H1 (cell line): ENCODE data around the gene ANKS1A. TPM values are rescaled to one million over a fixed set of nuclear protein-coding genes. Genes with fewer than 3 reads are reported as not detected.

Source experiments
- CTCF ChIA-PET: fragments of 300-600 bp; sonication (Branson Sonifier 250); formaldehyde crosslinking; loops from one replicate; lab custom pipeline; 2021; ENCODE audit not compliant: partially characterized antibody; lab: Charles Lee
- POLR2A ChIA-PET: fragments of 300-600 bp; sonication (Branson Sonifier 250); formaldehyde crosslinking; loops from one replicate; lab custom pipeline; 2021; ENCODE audit warnings: inconsistent platforms; ENCODE audit not compliant: partially characterized antibody; lab: Charles Lee
- DNase-seq, 2 experiments: peaks; one replicate each; pipeline versions ENCODE4 v3.0.0 to v3.0.0-alpha.2; 2010 to 2022; ENCODE audit warnings: low spot score in 2 of 2, low read depth in 1 of 2, mixed read lengths in 1 of 2
- FAIRE-seq: peaks from 2 replicates; lab custom pipeline; 2011; peaks lifted over from hg19 to GRCh38; lab: Jason Lieb, UNC
- H2AFZ ChIP-seq: 2 replicates; pipeline ENCODE4 v1.8.1; 2012; ENCODE audit warnings: low read length, inconsistent platforms
- H2AK5ac ChIP-seq: 2 replicates; pipeline ENCODE4 v1.6.1; 2013; ENCODE audit warnings: low read depth, low read length
- H2BK120ac ChIP-seq: replicated peaks from 2 replicates; pipeline ENCODE3; 2013; ENCODE audit warnings: low read depth, low read length, inconsistent platforms
- H2BK12ac ChIP-seq: 2 replicates; pipeline ENCODE4 v1.6.1; 2013; ENCODE audit warnings: low read depth, low read length
- H2BK15ac ChIP-seq: 2 replicates; pipeline ENCODE4 v1.6.1; 2013; ENCODE audit warnings: low read length
- H2BK20ac ChIP-seq: 2 replicates; pipeline ENCODE4 v1.6.1; 2013; ENCODE audit warnings: low read length
- H2BK5ac ChIP-seq: 2 replicates; pipeline ENCODE4 v1.6.1; 2013; ENCODE audit warnings: low read depth, low read length
- H3K14ac ChIP-seq: 2 replicates; pipeline ENCODE4 v1.6.1; 2013; ENCODE audit warnings: inconsistent platforms; ENCODE audit not compliant: insufficient read length
- H3K18ac ChIP-seq: 2 replicates; pipeline ENCODE4 v1.6.1; 2013; ENCODE audit warnings: low read length; ENCODE audit errors: extremely low read depth
- H3K23ac ChIP-seq: 2 replicates; pipeline ENCODE4 v1.6.1; 2013; ENCODE audit warnings: inconsistent platforms; ENCODE audit not compliant: insufficient read length
- H3K23me2 ChIP-seq: 2 replicates; pipeline ENCODE4 v1.6.1; 2013; ENCODE audit warnings: low read depth, low read length
- H3K27ac ChIP-seq: 2 replicates; pipeline ENCODE4 v1.6.1; 2011; ENCODE audit warnings: low read depth, low read length, inconsistent platforms
- H3K27me3 ChIP-seq, 4 experiments: replicated peaks in 1 of 4; 1 replicate in 1 of 4; 2 replicates in 3 of 4; pipeline versions ENCODE4 v1.6.1 to v1.8.1; 2011 to 2013; ENCODE audit warnings: low read length in 3 of 4, mild to moderate bottlenecking in 3 of 4, inconsistent platforms in 2 of 4, mixed read lengths in 2 of 4, moderate library complexity in 1 of 4; ENCODE audit not compliant: control insufficient read depth in 3 of 4, insufficient read depth in 3 of 4; ENCODE audit errors: extremely low read depth in 1 of 4
- H3K36me3 ChIP-seq, 4 experiments: 2 replicates each; pipeline versions ENCODE4 v1.6.1 to v1.8.1; 2011 to 2013; ENCODE audit warnings: mild to moderate bottlenecking in 4 of 4, low read length in 3 of 4, moderate library complexity in 2 of 4, control low read depth in 1 of 4, inconsistent platforms in 1 of 4; ENCODE audit not compliant: insufficient read depth in 4 of 4, control insufficient read depth in 2 of 4
- H3K4ac ChIP-seq: replicated peaks from 2 replicates; pipeline ENCODE3; 2013; ENCODE audit warnings: low read length, low read depth, mixed read lengths, inconsistent platforms; ENCODE audit not compliant: insufficient read length
- H3K4me1 ChIP-seq, 4 experiments: replicated peaks in 1 of 4; 1 replicate in 1 of 4; 2 replicates in 3 of 4; pipeline versions ENCODE4 v1.6.1 to v1.8.1; 2011 to 2013; ENCODE audit warnings: low read length in 3 of 4, inconsistent platforms in 2 of 4, mixed read lengths in 1 of 4; ENCODE audit not compliant: insufficient read depth in 4 of 4, control insufficient read depth in 3 of 4
- H3K4me2 ChIP-seq, 2 experiments: 2 replicates each; pipeline versions ENCODE4 v1.6.1 to v1.8.1; 2011 to 2013; ENCODE audit warnings: low read depth in 2 of 2, low read length in 2 of 2, control low read depth in 1 of 2, inconsistent platforms in 1 of 2, mild to moderate bottlenecking in 1 of 2; ENCODE audit not compliant: insufficient read depth in 1 of 2
- H3K4me3 ChIP-seq, 4 experiments: fragments of 200-600, 300-600 bp in 1 of 4; sonication (generic), shearing (Covaris generic), sonication (Bioruptor Twin) in 1 of 4; 2 replicates each; pipeline versions ENCODE4 v1.5.1 to v1.8.1; 2011 to 2016; ENCODE audit warnings: low read length in 4 of 4, low read depth in 3 of 4, control low read depth in 2 of 4, inconsistent platforms in 2 of 4, mild to moderate bottlenecking in 2 of 4, mixed read lengths in 1 of 4, moderate library complexity in 1 of 4; ENCODE audit not compliant: insufficient read depth in 2 of 4; ENCODE audit errors: extremely low read depth in 1 of 4
- H3K56ac ChIP-seq: replicated peaks from 2 replicates; pipeline ENCODE3; 2013; ENCODE audit warnings: low read depth, mild to moderate bottlenecking, mixed read lengths, low read length, inconsistent platforms; ENCODE audit not compliant: insufficient read length
- H3K79me1 ChIP-seq: 2 replicates; pipeline ENCODE4 v1.6.1; 2013; ENCODE audit warnings: low read depth, low read length, control low read depth
- H3K79me2 ChIP-seq, 2 experiments: 2 replicates each; pipeline versions ENCODE4 v1.6.1 to v1.8.1; 2012 to 2013; ENCODE audit warnings: low read length in 2 of 2, mild to moderate bottlenecking in 2 of 2, inconsistent platforms in 1 of 2; ENCODE audit not compliant: insufficient read depth in 2 of 2, control insufficient read depth in 1 of 2
- H3K9ac ChIP-seq, 4 experiments: replicated peaks in 1 of 4; 1 replicate in 1 of 4; 2 replicates in 3 of 4; pipeline versions ENCODE4 v1.6.1 to v1.8.1; 2011 to 2013; ENCODE audit warnings: low read depth in 3 of 4, low read length in 3 of 4, control low read depth in 2 of 4, mild to moderate bottlenecking in 2 of 4, moderate library complexity in 2 of 4, inconsistent platforms in 1 of 4; ENCODE audit errors: extremely low read depth in 1 of 4
- H3K9me3 ChIP-seq, 2 experiments: 2 replicates each; pipeline versions ENCODE4 v1.6.1 to v1.8.1; 2012 to 2013; ENCODE audit warnings: mild to moderate bottlenecking in 2 of 2, moderate library complexity in 2 of 2, control low read depth in 1 of 2, inconsistent platforms in 1 of 2, low read depth in 1 of 2, low read length in 1 of 2, mixed read lengths in 1 of 2; ENCODE audit not compliant: insufficient read depth in 2 of 2
- H4K20me1 ChIP-seq, 2 experiments: replicated peaks in 1 of 2; 2 replicates each; pipeline versions ENCODE3 to v1.8.1; 2011 to 2013; ENCODE audit warnings: inconsistent platforms in 2 of 2, low read length in 2 of 2, mild to moderate bottlenecking in 1 of 2; ENCODE audit not compliant: insufficient read depth in 2 of 2, control insufficient read depth in 1 of 2
- H4K5ac ChIP-seq: 2 replicates; pipeline ENCODE4 v1.6.1; 2013; ENCODE audit warnings: low read length, low read depth, mixed read lengths, inconsistent platforms; ENCODE audit not compliant: insufficient read length
- H4K8ac ChIP-seq: 2 replicates; pipeline ENCODE4 v1.8.0; 2013; ENCODE audit warnings: mild to moderate bottlenecking, moderate library complexity, low read length, inconsistent platforms; ENCODE audit not compliant: insufficient read depth; ENCODE audit errors: extremely low read depth
- H4K91ac ChIP-seq: replicated peaks from 2 replicates; pipeline ENCODE3; 2013; ENCODE audit warnings: low read length, mixed read lengths, inconsistent platforms; ENCODE audit not compliant: insufficient read length
- E2F6 ChIP-seq: IDR thresholded peaks from 2 replicates; pipeline ENCODE4 v1.6.1; 2012; ENCODE audit warnings: inconsistent platforms
- FOSL1 ChIP-seq: IDR thresholded peaks from 2 replicates; pipeline ENCODE4 v1.6.1; 2011; ENCODE audit warnings: mild to moderate bottlenecking, low read depth, low read length, moderate library complexity; ENCODE audit not compliant: insufficient read depth
- GTF2F1 ChIP-seq: IDR thresholded peaks from 2 replicates; pipeline ENCODE4 v1.6.1; 2012; ENCODE audit warnings: low read depth, low read length, improper control_type of control experiment, borderline replicate concordance
- MAFK ChIP-seq: IDR thresholded peaks from 2 replicates; pipeline ENCODE4 v1.6.1; 2012; ENCODE audit warnings: low read depth, mild to moderate bottlenecking, improper control_type of control experiment, low read length
- SIX5 ChIP-seq: IDR thresholded peaks from 2 replicates; pipeline ENCODE4 v1.6.1; 2011; ENCODE audit warnings: mild to moderate bottlenecking, low read depth, low read length
- SP1 ChIP-seq: IDR thresholded peaks from 2 replicates; pipeline ENCODE4 v1.6.1; 2011; ENCODE audit warnings: low read depth, low read length
- TEAD4 ChIP-seq: IDR thresholded peaks from 2 replicates; pipeline ENCODE4 v1.6.1; 2012; ENCODE audit warnings: low read depth, low read length, inconsistent platforms, mixed read lengths
- WGBS, 2 experiments: shearing (Covaris generic) in 1 of 2; methylation state at CpG; one replicate each; pipeline versions ENCODE4 v1.1.6 to v1.1.7; 2013 to 2015; ENCODE audit warnings: low lambda C conversion rate in 2 of 2, mixed read lengths in 2 of 2, inconsistent platforms in 1 of 2, low coverage in 1 of 2, missing lambda C conversion rate in 1 of 2; ENCODE audit not compliant: insufficient replicate concordance in 2 of 2, insufficient coverage in 1 of 2, insufficient read length in 1 of 2; ENCODE audit errors: extremely low coverage in 1 of 2, missing lambda C conversion rate in 1 of 2; 5-methylcytosine and 5-hydroxymethylcytosine counted together
- polyA plus RNA-seq, 7 experiments: library from polyadenylated mRNA; depleted of rRNA in 3 of 7; stranded (reverse) in 5 of 7; unstranded in 2 of 7; fragments of >200 nt in 5 of 7; fragments of 200-250 nt in 2 of 7; gene quantifications; 1 replicate in 5 of 7; 2 replicates in 1 of 7; 4 replicates in 1 of 7; pipeline versions ENCODE4 v1.2.1 to v1.2.3, GENCODE V29; 2011 to 2013; ENCODE audit warnings: missing spikeins in 2 of 7, mixed read lengths in 2 of 7
- total RNA-seq: library from RNA; stranded (reverse); fragmentation: NEBNext Ultra II Directional; extraction: Animal tissue kit (Norgen Biotek cat#: 25700); gene quantifications from 2 replicates; pipeline ENCODE4 v1.2.1, GENCODE V29; 2021

The ANKS1A gene
- total and polyA plus RNA-seq, 2 of the 8 experiments (the other 6 are each of a cell fraction or from before 2014, with no cell fraction given), result 9.8 to 30.9 TPM

GRCh38 chr6:34888514-34888856 is 570 bp upstream of the ANKS1A start:
- POLR2A ChIA-PET, result interaction anchor here (0.7 to 6.1 kb wide), 15 partner anchors 10 to 681 kb away, joined by 3 to 48 read pairs (median 4); partner anchors contain the start of genes BLTP3A, SNRPC and ZNF76
- Histone ChIP-seq H2BK120ac (peak overlapping the region; percentile 56), H3K4me3 (peak overlapping the region; percentile 74 to 98 (median 94)), H3K14ac (no peak overlapping the region), H2AFZ (peak overlapping the region; percentile 45), H2AK5ac (no peak overlapping the region), H3K56ac (no peak overlapping the region), H3K23ac (no peak overlapping the region), H3K27me3 (no peaks in the 10 kb centered on the region), H3K36me3 (peaks cover 0 to 2% (median 2%) of the 10 kb centered on the region in 4 experiments; a peak in 2 of 8 replicates), H3K9ac (peak overlapping the region; percentile 74 to 96 (median 84)), H4K20me1 (peaks cover 0 to 9% of the 10 kb centered on the region in 2 experiments), H3K4ac (peak overlapping the region; percentile 59), H3K9me3 (no peaks in the 10 kb centered on the region), H3K4me1 (no peaks in the 10 kb centered on the region; a peak in 2 of 7 replicates), H4K8ac (no peak overlapping the region), H3K27ac (peak overlapping the region; percentile 80), H3K18ac (no peak overlapping the region), H4K91ac (peak overlapping the region; percentile 22), H2BK20ac (no peak overlapping the region), H3K23me2 (peaks cover 16% of the 10 kb centered on the region), H2BK5ac (peak overlapping the region; percentile 83; the same call in 1 of the 2 replicates), H3K79me2 (peaks cover 3 to 72% of the 10 kb centered on the region in 2 experiments), H3K4me2 (peak overlapping the region; percentile 83 to 97), H2BK12ac (no peak overlapping the region), H2BK15ac (no peak overlapping the region), H3K79me1 (peaks cover 2% of the 10 kb centered on the region; the same call in 1 of the 2 replicates), H4K5ac (no peak overlapping the region)
- no peak for DNase-seq
- no peak for TF ChIP-seq SP1
- no peak for TF ChIP-seq TEAD4
- TF ChIP-seq E2F6, result no peak
- TF ChIP-seq FOSL1, result no peak
- TF ChIP-seq MAFK, result no peak
- TF ChIP-seq SIX5, result no peak
- no peak for TF ChIP-seq GTF2F1
- CTCF ChIA-PET, result interaction anchor here (0.6 kb wide), 1 partner anchor 138 kb away, joined by 3 read pairs; no protein-coding TSS in a partner anchor
- no peak for FAIRE-seq
- 1% methylated on average over 5 of the region's 5 CpGs; no CpG with 5 or more reads in 1 of the 2 experiments for WGBS, 2 experiments
